K562 (cell line): ENCODE measurements around the gene AMIGO1. TPM values are rescaled to one million over a fixed set of nuclear protein-coding genes. Genes with fewer than 3 reads are reported as not detected.
A peak's percentile ranks its signal among the peaks of the same experiment; 100 is the strongest.

ENCODE experiments used
- ATAC-seq: fragments of 200-7000 bp; cut with Tn5 transposase; 3 replicates; pipeline ENCODE4 v1.9.1; 2020; ENCODE audit warnings: moderate library complexity
- BruUV-seq: library from RNA; stranded (reverse); fragments of 400-500 nt; replicated peaks from 2 replicates; lab custom pipeline; 2021; lab: Mats Ljungman, UMichigan
- CTCF ChIA-PET: fragments of 300-600 bp; formaldehyde crosslinking; extraction: SDS; loops from one replicate; lab custom pipeline; 2021; ENCODE audit warnings: low intra/inter-chr PET ratio; lab: Yijun Ruan, JAX
- POLR2A ChIA-PET: fragments of 300-600, 350-650 bp; sonication (Branson Sonifier 250); formaldehyde crosslinking; extraction: SDS; loops from one replicate; lab custom pipeline; 2021; ENCODE audit warnings: antibody characterized with exemption, inconsistent platforms; lab: Yijun Ruan, JAX
- DNase-seq, 4 experiments: peaks; one replicate each; pipeline versions ENCODE4 v3.0.0 to v3.0.0-alpha.2; 2011 to 2018; ENCODE audit warnings: low spot score in 3 of 4, mixed read lengths in 3 of 4; ENCODE audit errors: extremely low read depth in 1 of 4
- FAIRE-seq: peaks from 2 replicates; lab custom pipeline; 2011; peaks lifted over from hg19 to GRCh38; lab: Jason Lieb, UNC
- H2AFZ ChIP-seq: 2 replicates; pipeline ENCODE4 v1.6.0; 2011; ENCODE audit warnings: low read depth, low read length, control low read depth, inconsistent platforms
- H3K27ac ChIP-seq: fragments of 200-600 bp; 3 replicates; pipeline ENCODE4 v1.8.0; 2011; ENCODE audit warnings: low read depth, mild to moderate bottlenecking, control low read depth, inconsistent platforms, low read length, moderate library complexity, mixed read lengths; ENCODE audit errors: extremely low read depth
- H3K27me3 ChIP-seq, 2 experiments: fragments of 300-600 bp in 1 of 2; 2 replicates in 1 of 2; 3 replicates in 1 of 2; pipeline versions ENCODE4 v1.6.0 to v1.8.0; 2011; ENCODE audit warnings: inconsistent platforms in 2 of 2, low read length in 2 of 2, mild to moderate bottlenecking in 1 of 2, mixed read lengths in 1 of 2, moderate library complexity in 1 of 2; ENCODE audit not compliant: control insufficient read depth in 2 of 2, insufficient read depth in 2 of 2
- H3K36me3 ChIP-seq: fragments of 300-600 bp; 3 replicates; pipeline ENCODE4 v1.8.0; 2011; ENCODE audit warnings: mild to moderate bottlenecking, low read length, inconsistent platforms; ENCODE audit not compliant: control insufficient read depth, insufficient read depth
- H3K4me1 ChIP-seq, 2 experiments: fragments of 200-600 bp in 1 of 2; replicated peaks in 1 of 2; 2 replicates in 1 of 2; 3 replicates in 1 of 2; pipeline versions ENCODE4 v1.5.1 to v1.8.0; 2011; ENCODE audit warnings: inconsistent platforms in 2 of 2, low read length in 2 of 2, mild to moderate bottlenecking in 1 of 2, mixed read lengths in 1 of 2, moderate library complexity in 1 of 2; ENCODE audit not compliant: control insufficient read depth in 2 of 2, insufficient read depth in 2 of 2
- H3K4me2 ChIP-seq: 2 replicates; pipeline ENCODE4 v1.6.1; 2011; ENCODE audit warnings: low read length, control low read depth, inconsistent platforms, mixed read lengths; ENCODE audit not compliant: insufficient read depth
- H3K4me3 ChIP-seq: fragments of 200-600 bp; sonication (generic), shearing (Covaris generic); 2 replicates; pipeline ENCODE4 v1.5.1; 2016; ENCODE audit warnings: control low read depth, inconsistent platforms
- H3K79me2 ChIP-seq: fragments of 200-600 bp; 3 replicates; pipeline ENCODE4 v1.8.0; 2011; ENCODE audit warnings: low read length, inconsistent platforms; ENCODE audit not compliant: control insufficient read depth, insufficient read depth
- H3K9ac ChIP-seq, 2 experiments: 2 replicates each; pipeline versions ENCODE4 v1.6.0 to v1.6.1; 2011; ENCODE audit warnings: low read depth in 2 of 2, low read length in 2 of 2, control low read depth in 1 of 2, inconsistent platforms in 1 of 2, mild to moderate bottlenecking in 1 of 2, mixed read lengths in 1 of 2; ENCODE audit not compliant: insufficient read depth in 1 of 2
- H3K9me1 ChIP-seq: one replicate; pipeline ENCODE4 v1.6.0; 2011; ENCODE audit warnings: inconsistent platforms, mild to moderate bottlenecking, low read length, moderate library complexity; ENCODE audit not compliant: control insufficient read depth, insufficient read depth
- H3K9me3 ChIP-seq: replicated peaks from 2 replicates; pipeline ENCODE4 v1.5.1; 2011; ENCODE audit warnings: low read depth, low read length, inconsistent platforms; ENCODE audit not compliant: control insufficient read depth, insufficient read depth
- H4K20me1 ChIP-seq: replicated peaks from 2 replicates; pipeline ENCODE4 v1.6.1; 2011; ENCODE audit warnings: low read length, inconsistent platforms, mixed read lengths; ENCODE audit not compliant: control insufficient read depth, insufficient read depth
- CBX8 ChIP-seq: fragments of 200-600 bp; sonication (generic); IDR thresholded peaks from 2 replicates; pipeline ENCODE4 v1.6.1; 2012; ENCODE audit warnings: borderline replicate concordance, mixed run types, low read depth, mild to moderate bottlenecking, moderate library complexity, mixed read lengths, low read length, control low read depth, inconsistent platforms; ENCODE audit not compliant: poor library complexity, severe bottlenecking; ENCODE audit errors: extremely low read depth
- EGR1 ChIP-seq: fragments of 450-650 bp; conservative IDR thresholded peaks from 2 replicates; pipeline ENCODE4 v1.6.1; 2017; ENCODE audit warnings: mild to moderate bottlenecking
- TEAD4 ChIP-seq, 2 experiments: sonication (generic) in 1 of 2; formaldehyde crosslinking in 1 of 2; IDR thresholded peaks; 2 replicates each; pipeline versions ENCODE4 v1.6.1 to v1.8.0; 2012 to 2022; ENCODE audit warnings: borderline replicate concordance in 1 of 2, inconsistent platforms in 1 of 2, low read length in 1 of 2, mild to moderate bottlenecking in 1 of 2, missing genetic modification reagents in 1 of 2
- TGIF2 ChIP-seq: sonication (generic); formaldehyde crosslinking; IDR thresholded peaks from 2 replicates; pipeline ENCODE4 v1.8.1; 2022; ENCODE audit warnings: mild to moderate bottlenecking, missing genetic modification reagents, moderate library complexity
- ZNF175 ChIP-seq: fragments of 200-800 bp; sonication (Bioruptor generic); IDR thresholded peaks from 2 replicates; pipeline ENCODE4 v1.6.1; 2016; ENCODE audit warnings: low read depth, mild to moderate bottlenecking, missing genetic modification characterization, missing compliant biosample characterization
- WGBS: fragments of 100-300 bp; shearing (Covaris generic); methylation state at CpG from one replicate; pipeline ENCODE4 v1.1.6; 2016; ENCODE audit warnings: low coverage, mixed read lengths; ENCODE audit not compliant: insufficient coverage; ENCODE audit errors: missing lambda C conversion rate; 5-methylcytosine and 5-hydroxymethylcytosine counted together
- in situ Hi-C: fragments of 300-500 bp; cut with MboI; formaldehyde crosslinking; loops from 4 replicates; pipeline ENCODE4 v1.15.0; 2018; ENCODE audit warnings: inconsistent platforms, mixed read lengths
- intact Hi-C: fragments of 100-400 bp; cut with micrococcal nuclease; formaldehyde crosslinking; loops from 2 replicates; pipeline ENCODE4 v1.14.2; 2022
- polyA plus RNA-seq, 8 experiments: library from polyadenylated mRNA; depleted of rRNA in 4 of 8; stranded (reverse) in 5 of 8; unstranded in 3 of 8; fragments of >200 nt; fragmentation: Nextera tagmentation in 2 of 8; fragmentation: Illumina TruSeq in 1 of 8; extraction: Ambion mirVana in 2 of 8; extraction: Trizol in 1 of 8; gene quantifications; 2 replicates each; pipeline versions ENCODE4 v1.2.1 to v1.2.3, GENCODE V29; 2011 to 2014; ENCODE audit warnings: inconsistent platforms in 1 of 8, missing spikeins in 1 of 8
- total RNA-seq, 7 experiments: library from RNA; depleted of rRNA in 6 of 7; stranded (reverse); fragments of >200 nt in 6 of 7; fragmentation: Illumina TruSeq in 2 of 7; extraction: Trizol in 2 of 7; gene quantifications; 2 replicates each; pipeline versions ENCODE4 v1.2.1 to v1.2.3, GENCODE V29; 2011 to 2021; ENCODE audit warnings: low replicate concordance in 1 of 7

AMIGO1 gene
- total and polyA plus RNA-seq, 9 of the 15 experiments (the other 6 are each of a cell fraction or from before 2014, with no cell fraction given) = 0.24 to 1.0 (median 0.54) TPM

DNA sequence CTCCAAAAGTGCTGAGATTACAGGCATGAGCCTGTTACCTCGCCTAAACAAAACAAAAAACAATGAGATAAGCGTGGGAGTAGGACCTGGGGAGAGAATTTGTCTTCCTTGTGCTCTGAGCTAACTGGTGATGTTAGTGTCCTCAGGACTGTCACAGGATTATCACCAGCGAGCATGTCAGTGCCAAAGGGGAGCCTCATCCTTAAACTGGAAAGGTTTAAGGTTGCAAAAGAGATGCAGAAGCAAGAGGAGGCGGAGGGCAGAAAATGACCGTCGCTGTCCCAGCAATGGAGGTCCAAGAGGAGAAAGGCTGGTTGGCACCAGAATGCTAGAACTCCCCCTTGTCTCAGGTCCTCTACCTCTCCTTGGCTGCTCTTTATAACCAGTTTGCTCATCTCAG, 39.3 kb downstream of the AMIGO1 start:
- 0% methylated on average over 6 of the region's 6 CpGs for WGBS
- ChIA-PET POLR2A (interaction anchor here (0.6 to 2.4 kb wide), 5 partner anchors 10 to 25 kb away, joined by 3 to 6 read pairs (median 4); partner anchors contain the start of gene ATXN7L2), CTCF (no interaction called here)
- DNase-seq (peak in 2 of 4 experiments; percentile 7 to 12), ATAC-seq (no peak), FAIRE-seq (no peak)
- Histone ChIP-seq H3K9me3 (no peaks in the 10 kb centered on the region), H3K79me2 (no peaks in the 10 kb centered on the region), H3K4me3 (no peak overlapping the region), H3K27me3 (peaks cover 61 to 82% of the 10 kb centered on the region in 2 experiments), H4K20me1 (no peaks in the 10 kb centered on the region; the same call in 1 of the 2 replicates), H2AFZ (no peak overlapping the region), H3K36me3 (no peaks in the 10 kb centered on the region), H3K4me2 (no peak overlapping the region), H3K9ac (no peak overlapping the region), H3K4me1 (peaks cover 0 to 11% of the 10 kb centered on the region in 2 experiments; a peak in 3 of 5 replicates), H3K9me1 (no peaks in the 10 kb centered on the region), H3K27ac (no peak overlapping the region)
- in situ Hi-C loops (no loop called here), intact Hi-C loops (no loop called here)
- no TSS peak for BruUV-seq
- no peak for TF ChIP-seq TEAD4 (IDR thresholded peaks at IDR 0.05; ENCODE audit: low read length)
- TF ChIP-seq TEAD4 (CRISPR knock-in tag; IDR thresholded peaks at IDR 0.05; ENCODE audit: borderline replicate concordance) = no peak
- TF ChIP-seq EGR1 = peak; percentile 23; the same call in 1 of the 2 replicates

DNA sequence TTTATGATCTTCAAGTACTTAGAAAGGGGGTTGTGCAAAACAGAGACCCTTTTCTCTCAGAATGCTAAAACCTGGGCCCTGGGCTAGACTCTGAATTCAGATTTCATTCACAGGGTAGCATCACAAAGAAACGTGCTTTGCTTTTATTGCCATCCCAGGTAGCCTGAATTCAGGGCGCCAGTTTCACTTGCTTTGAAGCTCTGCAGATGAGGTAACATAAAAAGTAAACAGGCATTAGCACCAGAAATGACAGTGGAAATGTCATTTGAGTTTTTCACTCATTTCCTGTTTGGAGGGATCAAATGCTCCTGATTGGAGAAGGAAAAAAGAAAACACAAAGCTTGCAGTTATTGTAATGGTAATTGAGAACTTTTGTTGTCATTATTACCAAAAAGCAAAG, 40.6 kb downstream of the AMIGO1 start:
- FAIRE-seq = no peak
- peaks cover 0 to 11% of the 10 kb centered on the region in 2 experiments; a peak in 3 of 5 replicates for H3K4me1 ChIP-seq
- H4K20me1 ChIP-seq = no peaks in the 10 kb centered on the region; the same call in 1 of the 2 replicates
- no peaks in the 10 kb centered on the region for H3K9me1 ChIP-seq
- H3K4me2 ChIP-seq = no peak overlapping the region
- no peaks in the 10 kb centered on the region for H3K9me3 ChIP-seq
- 2% methylated on average over 2 of the region's 2 CpGs for WGBS
- ATAC-seq = no peak
- DNase-seq = no peak
- H3K9ac ChIP-seq = no peak overlapping the region
- no peak overlapping the region for H3K4me3 ChIP-seq
- no peaks in the 10 kb centered on the region for H3K79me2 ChIP-seq
- no TSS peak for BruUV-seq
- in situ Hi-C loops (no loop called here), intact Hi-C loops (no loop called here)
- H2AFZ ChIP-seq = no peak overlapping the region
- no peak for TF ChIP-seq ZNF175 (CRISPR knock-in tag)
- peak; percentile 16 for TF ChIP-seq CBX8
- no peak for TF ChIP-seq TGIF2 (CRISPR knock-in tag)
- ChIA-PET POLR2A (interaction anchor here (0.7 to 2.4 kb wide), 5 partner anchors 9 to 45 kb away, joined by 3 to 6 read pairs (median 4); no protein-coding TSS in a partner anchor), CTCF (no interaction called here)
- peaks cover 62 to 76% of the 10 kb centered on the region in 2 experiments for H3K27me3 ChIP-seq
- H3K36me3 ChIP-seq = no peaks in the 10 kb centered on the region
- no peak overlapping the region for H3K27ac ChIP-seq
